NCI-H69 (cell line): ENCODE data around the gene SYNPO2.

Experiments used
- DNase-seq: peaks from one replicate; lab custom pipeline; 2025; lab: John Stamatoyannopoulos, UW

SYNPO2 gene, protein sequence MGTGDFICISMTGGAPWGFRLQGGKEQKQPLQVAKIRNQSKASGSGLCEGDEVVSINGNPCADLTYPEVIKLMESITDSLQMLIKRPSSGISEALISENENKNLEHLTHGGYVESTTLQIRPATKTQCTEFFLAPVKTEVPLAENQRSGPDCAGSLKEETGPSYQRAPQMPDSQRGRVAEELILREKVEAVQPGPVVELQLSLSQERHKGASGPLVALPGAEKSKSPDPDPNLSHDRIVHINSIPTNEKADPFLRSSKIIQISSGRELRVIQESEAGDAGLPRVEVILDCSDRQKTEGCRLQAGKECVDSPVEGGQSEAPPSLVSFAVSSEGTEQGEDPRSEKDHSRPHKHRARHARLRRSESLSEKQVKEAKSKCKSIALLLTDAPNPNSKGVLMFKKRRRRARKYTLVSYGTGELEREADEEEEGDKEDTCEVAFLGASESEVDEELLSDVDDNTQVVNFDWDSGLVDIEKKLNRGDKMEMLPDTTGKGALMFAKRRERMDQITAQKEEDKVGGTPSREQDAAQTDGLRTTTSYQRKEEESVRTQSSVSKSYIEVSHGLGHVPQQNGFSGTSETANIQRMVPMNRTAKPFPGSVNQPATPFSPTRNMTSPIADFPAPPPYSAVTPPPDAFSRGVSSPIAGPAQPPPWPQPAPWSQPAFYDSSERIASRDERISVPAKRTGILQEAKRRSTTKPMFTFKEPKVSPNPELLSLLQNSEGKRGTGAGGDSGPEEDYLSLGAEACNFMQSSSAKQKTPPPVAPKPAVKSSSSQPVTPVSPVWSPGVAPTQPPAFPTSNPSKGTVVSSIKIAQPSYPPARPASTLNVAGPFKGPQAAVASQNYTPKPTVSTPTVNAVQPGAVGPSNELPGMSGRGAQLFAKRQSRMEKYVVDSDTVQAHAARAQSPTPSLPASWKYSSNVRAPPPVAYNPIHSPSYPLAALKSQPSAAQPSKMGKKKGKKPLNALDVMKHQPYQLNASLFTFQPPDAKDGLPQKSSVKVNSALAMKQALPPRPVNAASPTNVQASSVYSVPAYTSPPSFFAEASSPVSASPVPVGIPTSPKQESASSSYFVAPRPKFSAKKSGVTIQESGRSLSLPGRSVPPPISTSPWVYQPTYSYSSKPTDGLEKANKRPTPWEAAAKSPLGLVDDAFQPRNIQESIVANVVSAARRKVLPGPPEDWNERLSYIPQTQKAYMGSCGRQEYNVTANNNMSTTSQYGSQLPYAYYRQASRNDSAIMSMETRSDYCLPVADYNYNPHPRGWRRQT

DNA sequence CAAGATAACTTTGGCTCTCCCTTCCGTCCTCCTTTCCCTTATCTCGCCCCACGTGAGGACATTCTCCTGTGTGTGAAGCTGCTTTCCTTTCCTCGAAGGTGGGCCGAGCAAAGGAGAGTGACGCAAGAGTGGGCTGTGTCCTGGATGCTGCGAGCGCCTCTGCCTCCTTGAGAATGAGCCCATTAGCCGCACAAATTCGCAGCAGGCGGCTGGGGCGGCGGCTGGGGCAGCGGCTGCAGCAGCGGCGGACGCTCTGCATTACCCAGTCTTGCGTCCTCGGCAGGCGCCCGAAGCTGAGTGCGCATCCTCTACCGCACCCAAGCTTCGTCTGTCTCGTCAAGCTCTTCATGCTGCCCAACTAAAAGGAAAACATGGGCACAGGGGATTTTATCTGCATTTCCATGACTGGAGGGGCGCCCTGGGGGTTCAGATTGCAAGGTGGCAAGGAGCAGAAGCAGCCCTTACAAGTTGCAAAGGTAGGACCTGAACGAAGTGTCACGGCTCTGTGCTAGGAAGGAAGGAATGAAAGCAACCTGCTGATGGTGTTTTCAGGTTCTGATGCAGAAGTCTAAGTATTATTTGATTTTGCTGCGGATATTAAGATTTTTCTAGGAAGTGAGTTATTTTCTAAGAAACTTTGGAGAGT lies at the start of gene SYNPO2:
Gene SYNPO2, plus strand, starts transcription at position 189 of the 646 bp plus-strand sequence. Its CDS starts 183 bp downstream, at position 372.
- DNase-seq: peak; percentile 93

DNA sequence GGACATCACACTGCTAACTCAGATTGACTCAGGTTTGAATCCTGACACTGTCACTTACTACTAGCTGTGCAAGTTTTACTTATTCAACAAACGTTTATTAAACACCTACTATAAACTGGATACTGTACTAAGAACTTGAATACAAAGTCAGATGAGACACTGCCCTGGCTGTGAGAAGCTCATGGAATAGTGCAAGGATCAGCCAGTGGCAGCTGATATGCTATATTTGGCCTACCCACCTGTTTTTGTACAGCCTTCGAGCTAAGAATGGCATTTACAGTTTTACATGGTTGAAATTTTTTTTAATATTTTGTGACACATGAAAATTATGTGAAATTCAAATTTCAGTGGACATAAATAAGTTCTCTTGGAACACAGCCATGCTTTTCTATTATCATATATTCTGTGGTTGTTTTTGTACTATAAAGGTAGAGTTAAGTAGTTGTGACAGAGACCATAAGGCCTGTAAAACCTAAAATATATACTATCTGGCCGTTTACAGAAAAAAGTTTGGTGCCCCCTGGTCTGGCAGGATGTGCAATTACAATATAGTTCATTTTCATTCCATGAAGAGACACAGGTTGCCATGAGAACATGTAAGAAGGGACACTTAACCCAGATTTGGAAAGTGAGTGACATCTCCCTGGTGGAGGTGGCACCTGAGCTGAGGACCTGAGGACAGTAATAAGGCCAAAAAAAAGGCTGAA lies 49.3 kb upstream of the SYNPO2 start:
- DNase-seq: no peak

DNA sequence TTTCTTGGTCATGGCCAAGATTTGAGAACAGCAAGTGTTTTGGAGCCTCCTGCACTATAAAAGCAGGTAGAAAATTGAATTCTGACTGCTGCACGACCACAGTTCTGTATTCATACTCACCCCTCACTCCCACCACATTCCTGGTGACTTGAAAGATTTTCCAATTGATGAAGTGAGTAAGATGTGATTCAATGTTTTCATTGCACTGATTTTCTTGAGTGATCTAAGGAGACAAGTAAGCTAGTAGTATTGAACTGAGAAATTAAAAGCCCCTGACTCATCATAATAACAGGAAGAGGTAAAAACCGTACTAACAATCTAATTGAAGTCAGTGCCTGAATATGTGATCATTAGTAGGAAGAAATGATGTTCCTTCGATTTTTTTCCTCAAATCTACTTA lies 46.6 kb upstream of the SYNPO2 start:
- DNase-seq: no peak

- no peak for DNase-seq
Measured at GRCh38 chr4:118843237-118843636, 45.4 kb upstream of the SYNPO2 start.

- peak; percentile 82 for DNase-seq
Measured at GRCh38 chr4:118845552-118846050, 43.1 kb upstream of the SYNPO2 start.

- DNase-seq: peak; percentile 14
Measured at GRCh38 chr4:118846979-118847378, 41.7 kb upstream of the SYNPO2 start.

- no peak for DNase-seq
Measured at GRCh38 chr4:118848242-118848641, 40.4 kb upstream of the SYNPO2 start.

- DNase-seq: no peak
Measured at GRCh38 chr4:118848901-118849300, 39.8 kb upstream of the SYNPO2 start.

GRCh38 chr4:118849867-118850487 lies 38.7 kb upstream of the SYNPO2 start:
- peak; percentile 16 for DNase-seq

GRCh38 chr4:118850488-118851173 lies 38.0 kb upstream of the SYNPO2 start:
- peak; percentile 39 for DNase-seq

- no peak for DNase-seq
Measured at GRCh38 chr4:118857760-118858159, 30.9 kb upstream of the SYNPO2 start.

DNA sequence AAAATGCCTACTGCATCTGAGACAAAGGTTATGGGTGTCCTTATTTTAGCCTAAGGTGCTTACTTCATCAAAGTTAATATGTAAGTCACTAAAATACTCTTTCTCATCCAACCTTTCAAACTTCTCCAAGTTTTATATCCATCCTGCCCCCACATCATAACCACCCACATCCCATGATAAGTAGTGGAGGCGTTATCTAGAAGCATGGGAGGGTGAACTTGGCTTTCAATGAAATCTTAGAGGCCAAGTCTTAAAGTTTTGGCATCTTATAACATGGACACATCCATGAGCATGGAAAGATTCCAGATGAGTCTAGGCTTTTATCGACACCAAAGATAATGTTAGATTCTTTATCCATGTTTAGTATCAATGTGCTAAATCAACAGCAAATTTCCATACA lies 29.9 kb upstream of the SYNPO2 start:
- DNase-seq: no peak

GRCh38 chr4:118865091-118865708 lies 23.5 kb upstream of the SYNPO2 start:
- DNase-seq: peak; percentile 88

DNA sequence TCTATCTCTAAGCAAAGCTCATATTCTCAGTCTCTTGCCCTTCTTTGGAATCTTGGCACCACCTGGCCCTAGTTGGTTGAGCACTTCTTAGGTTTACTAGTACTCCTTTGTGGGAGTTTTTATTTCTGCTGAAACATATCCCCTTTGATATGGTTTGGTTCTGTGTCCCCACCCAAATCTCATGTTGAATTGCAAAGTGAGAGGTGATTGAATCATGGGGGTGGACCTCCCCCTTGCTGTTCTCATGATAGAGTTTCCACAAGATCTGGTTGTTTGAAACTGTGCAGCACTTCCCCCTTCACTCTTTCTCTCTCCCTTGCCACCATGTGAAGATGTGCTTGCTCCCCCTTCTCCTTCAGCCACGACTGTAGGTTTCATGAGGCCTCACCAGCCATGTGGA lies 22.2 kb upstream of the SYNPO2 start:
- no peak for DNase-seq

- DNase-seq: no peak
Measured at GRCh38 chr4:118867311-118868067, 21.2 kb upstream of the SYNPO2 start.

DNA sequence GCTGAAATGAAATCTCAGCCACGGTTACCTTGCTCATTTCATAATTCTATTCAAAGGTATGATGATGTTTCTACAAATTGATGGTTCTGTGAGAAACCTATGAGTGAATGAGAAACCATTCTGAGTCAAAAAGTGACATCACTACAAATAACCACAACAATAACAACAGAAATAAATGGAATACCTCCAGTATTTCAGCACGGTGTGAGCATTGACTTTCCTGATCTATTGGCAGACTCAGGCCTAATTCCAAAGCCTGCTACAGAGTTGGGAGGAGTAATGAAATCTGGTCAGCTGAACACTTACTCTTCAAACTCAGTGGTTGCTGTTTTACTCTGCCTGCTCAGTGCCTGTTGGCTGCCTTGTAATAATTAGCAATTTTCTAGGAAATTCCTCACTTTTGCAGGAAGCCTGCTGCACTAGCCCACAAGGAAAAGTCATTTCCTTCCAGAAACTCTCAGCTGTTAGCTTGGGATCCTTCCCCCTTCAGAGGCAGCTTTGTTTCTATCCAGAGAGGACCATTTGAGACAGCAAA lies 18.8 kb upstream of the SYNPO2 start:
- DNase-seq: no peak

GRCh38 chr4:118872181-118872580 lies 16.5 kb upstream of the SYNPO2 start:
- DNase-seq: no peak

GRCh38 chr4:118877797-118878196 lies 10.9 kb upstream of the SYNPO2 start:
- DNase-seq: no peak
